A204.1 (cell line): Measurements from ENCODE around the gene PGS1.
"Not testable (repeated sequence)": the region's sequence is repeated elsewhere in the genome, so short reads cannot be mapped to it uniquely, and the experiment has no call there.

ENCODE experiments used
- FAIRE-seq: peaks from 2 replicates; lab custom pipeline; 2012; peaks lifted over from hg19 to GRCh38; lab: Jason Lieb, UNC

Gene PGS1

GRCh38 chr17:78450696-78451345, 72.4 kb downstream of the PGS1 start:
- no peak for FAIRE-seq

DNA sequence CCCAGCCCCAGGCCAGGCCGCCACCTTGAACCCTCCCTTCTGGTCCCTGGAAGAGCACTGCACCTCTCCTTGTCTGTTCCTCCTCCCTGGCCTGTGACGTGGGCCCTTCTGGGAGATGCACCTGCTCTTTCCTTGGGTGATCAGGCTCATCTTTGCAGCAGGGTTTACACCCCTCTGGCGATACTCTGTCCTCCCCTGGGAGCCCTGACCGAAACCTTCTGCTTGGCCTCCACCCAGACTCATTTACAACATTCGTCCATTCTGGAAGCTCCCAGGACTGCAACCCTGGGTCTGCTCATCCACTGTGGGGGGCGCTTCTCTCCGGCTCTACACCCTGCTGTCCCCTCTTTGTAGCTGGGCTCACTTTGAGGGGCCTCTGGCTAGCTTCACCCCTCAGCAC, 73.3 kb downstream of the PGS1 start:
- no peak for FAIRE-seq

GRCh38 chr17:78454346-78454745, 75.9 kb downstream of the PGS1 start:
- FAIRE-seq, result no peak

GRCh38 chr17:78458091-78458490, 79.6 kb downstream of the PGS1 start:
- FAIRE-seq, result no peak

GRCh38 chr17:78458736-78459335, 80.4 kb downstream of the PGS1 start:
- FAIRE-seq, result no peak

GRCh38 chr17:78459696-78460095, 81.2 kb downstream of the PGS1 start:
- no peak for FAIRE-seq

GRCh38 chr17:78460176-78460675, 81.8 kb downstream of the PGS1 start:
- no peak for FAIRE-seq

- no peak for FAIRE-seq
These were observed 82.7 kb downstream of the PGS1 start for GRCh38 chr17:78460951-78461798.

DNA sequence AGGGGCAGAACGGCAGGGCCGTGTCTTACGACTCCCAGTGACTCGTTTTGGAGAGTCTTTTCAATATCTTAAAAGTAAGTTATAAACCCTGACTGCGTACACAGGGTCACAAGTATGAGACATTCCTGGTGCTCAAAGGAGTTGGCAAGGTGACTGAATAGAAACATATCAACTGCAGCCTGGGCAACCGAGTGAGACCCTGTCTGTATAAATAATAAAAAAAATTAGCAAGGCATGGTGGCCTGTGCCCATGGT, 83.3 kb downstream of the PGS1 start:
- FAIRE-seq, result no peak

DNA sequence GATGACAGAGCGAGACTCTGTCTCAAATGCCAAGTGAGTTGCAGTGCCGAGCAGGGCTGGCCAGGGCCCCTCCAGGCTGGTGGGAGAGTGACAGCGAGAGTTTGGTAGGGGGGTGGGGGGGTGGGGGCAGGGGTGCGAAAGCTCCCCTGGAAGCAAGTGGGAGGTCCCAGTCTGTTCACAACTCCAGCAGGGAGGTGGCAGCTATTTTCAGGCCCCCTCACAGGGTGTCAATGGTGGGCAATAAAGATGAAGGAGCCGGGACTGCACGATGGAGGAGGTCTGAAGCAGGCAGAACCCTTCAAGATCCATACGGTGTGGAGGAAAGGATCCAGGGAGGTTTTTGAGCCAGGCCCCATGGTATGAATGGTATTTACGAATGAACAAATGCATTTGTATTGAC, 83.7 kb downstream of the PGS1 start:
- FAIRE-seq, result no peak

- not testable (repeated sequence) for FAIRE-seq
These were observed 87.8 kb downstream of the PGS1 start for GRCh38 chr17:78466109-78466785.

DNA sequence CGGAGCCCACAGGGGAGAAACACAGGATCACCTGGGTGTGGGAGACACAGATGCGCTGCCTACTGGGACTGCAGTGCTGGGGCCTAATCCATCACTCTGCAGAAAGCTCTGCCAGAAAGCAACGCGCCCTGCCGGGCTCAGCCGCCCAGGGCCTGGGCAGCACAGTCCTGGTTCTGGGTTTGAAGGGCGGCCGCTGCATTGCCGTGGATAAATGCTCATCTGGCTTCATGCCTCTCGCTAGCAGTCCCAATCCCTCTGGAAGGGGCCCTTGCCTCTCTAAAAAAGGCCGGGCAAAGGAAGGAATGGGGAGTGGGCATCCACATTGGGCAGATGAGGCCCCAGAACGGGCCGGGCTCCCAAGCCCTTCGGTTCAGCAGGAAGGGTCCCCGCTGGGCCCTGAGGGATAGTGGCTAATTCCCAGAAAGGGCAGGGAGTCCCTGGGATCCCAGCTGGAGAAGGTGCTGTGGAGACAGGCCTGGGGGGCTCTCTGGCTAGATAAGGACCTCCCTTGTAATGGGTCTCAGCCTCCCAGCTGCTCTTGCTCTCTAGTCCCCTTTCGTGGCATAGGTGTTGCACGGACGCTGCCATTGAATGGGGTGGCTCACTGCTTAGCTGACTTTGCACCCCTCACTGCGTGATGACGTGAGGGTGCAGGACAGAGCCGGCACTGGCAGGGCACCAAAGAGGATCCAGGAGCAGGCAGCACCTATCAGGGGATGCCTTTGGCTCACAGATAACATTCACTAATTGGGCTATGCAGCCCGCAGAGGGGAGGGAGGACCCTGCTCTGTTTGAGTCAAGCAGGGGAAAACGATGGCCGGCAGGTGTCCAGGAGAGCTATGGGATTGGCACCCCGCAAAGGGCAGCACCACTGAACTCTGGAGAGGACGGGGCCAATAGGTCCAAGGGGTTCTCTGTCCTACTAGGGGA, 88.6 kb downstream of the PGS1 start:
- FAIRE-seq, result no peak

DNA sequence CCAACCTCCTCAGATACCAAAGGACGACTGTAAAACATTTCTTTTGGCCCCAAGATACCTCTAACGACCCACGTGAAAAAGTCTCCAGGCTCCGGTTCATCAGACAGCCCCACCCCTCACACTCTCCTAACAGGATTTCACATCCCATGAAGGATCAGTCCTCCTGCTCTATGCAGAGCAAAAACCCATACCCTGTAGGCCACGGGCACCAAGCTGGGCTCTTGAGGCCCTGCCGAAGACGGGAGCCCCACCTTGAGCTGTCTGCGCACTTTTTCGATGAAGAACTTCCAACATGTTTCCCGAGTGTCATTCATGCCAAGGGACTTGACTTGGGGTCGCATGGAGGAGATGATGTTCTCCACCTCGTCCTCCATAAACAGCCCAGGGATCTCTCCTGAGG, 89.9 kb downstream of the PGS1 start:
- FAIRE-seq, result no peak

DNA sequence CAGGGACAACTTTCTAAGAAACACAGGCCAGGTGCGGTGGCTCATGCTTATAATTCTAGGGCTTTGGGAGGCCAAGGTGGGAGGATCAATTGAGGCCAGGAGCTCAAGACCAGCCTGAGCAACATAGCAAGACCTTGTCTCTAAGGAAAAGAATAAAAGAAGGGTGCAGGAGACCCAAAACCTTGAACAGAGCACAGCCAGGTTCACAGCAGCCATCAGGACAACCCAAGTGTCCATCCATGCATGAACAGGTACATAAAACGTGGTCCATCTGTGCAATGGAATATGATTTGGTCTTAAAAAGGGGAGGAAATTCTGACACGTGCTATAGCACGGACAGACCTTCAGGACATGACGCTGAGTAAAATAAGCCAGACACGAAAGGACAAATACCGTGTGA, 91.0 kb downstream of the PGS1 start:
- FAIRE-seq, result no peak

DNA sequence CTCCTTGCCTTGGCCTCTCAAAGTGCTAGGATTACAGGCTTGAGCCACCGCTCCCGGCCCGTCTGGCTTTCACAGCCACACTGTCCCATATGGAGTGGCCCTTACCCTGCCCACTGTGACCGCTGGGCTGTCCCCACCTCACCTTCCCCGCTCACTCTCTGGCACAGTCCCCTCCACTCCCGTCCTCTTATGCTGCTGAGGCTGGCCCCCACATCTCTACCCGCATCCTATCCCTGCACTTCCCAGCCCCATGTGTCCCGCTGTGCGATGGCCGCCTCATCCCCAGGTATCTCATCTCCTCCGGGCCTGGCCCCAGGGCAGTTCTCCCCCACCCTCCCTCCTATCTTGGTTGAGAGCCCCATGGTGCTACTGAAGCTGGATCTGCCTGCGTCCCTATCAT, 93.2 kb downstream of the PGS1 start:
- FAIRE-seq, result no peak

DNA sequence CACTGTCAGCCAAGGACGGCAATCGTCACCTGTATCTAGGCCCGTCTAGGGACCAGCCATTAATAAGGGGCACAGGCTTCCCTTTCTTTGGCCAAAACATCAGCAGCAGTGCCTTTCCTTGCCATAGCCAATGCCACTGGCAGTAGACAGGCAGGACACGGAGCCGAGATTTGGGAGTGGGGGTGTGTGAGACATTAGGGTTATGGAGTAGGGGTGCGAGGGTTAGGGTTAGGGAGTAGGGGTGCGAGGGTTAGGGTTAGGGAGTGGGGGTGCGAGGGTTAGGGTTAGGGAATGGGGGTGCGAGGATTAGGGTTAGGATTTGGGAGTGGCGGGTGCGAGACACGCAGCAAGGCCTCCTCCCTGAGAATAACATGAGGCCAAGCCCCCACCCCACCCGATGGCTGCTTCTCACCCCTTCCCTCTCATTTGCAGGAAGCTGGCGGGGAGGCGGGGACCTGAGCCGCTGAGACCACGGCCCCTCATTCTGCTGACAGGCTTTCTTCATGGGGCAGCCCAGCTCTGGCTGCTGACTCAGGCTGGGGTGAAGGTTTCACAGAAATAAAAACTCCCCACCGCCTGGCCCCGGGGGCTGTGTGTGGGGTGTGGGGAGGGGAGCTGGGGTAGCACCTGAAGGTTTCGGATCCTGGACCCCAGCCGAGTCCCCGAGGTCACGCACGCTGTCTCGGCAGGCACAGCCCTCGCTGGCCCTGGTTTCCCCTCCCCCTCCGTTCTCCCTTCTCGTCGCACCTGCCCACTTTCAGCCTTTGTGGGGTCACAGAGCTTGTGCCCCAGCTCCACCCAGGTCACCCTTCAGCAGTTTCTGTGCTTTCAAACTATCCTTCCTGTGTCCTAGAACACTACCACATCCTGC, 93.8 kb downstream of the PGS1 start:
- no peak for FAIRE-seq

GRCh38 chr17:78473951-78474613, 95.6 kb downstream of the PGS1 start:
- FAIRE-seq, result no peak
